Measurements from ENCODE around the gene OSCP1.

The OSCP1 gene

DNA sequence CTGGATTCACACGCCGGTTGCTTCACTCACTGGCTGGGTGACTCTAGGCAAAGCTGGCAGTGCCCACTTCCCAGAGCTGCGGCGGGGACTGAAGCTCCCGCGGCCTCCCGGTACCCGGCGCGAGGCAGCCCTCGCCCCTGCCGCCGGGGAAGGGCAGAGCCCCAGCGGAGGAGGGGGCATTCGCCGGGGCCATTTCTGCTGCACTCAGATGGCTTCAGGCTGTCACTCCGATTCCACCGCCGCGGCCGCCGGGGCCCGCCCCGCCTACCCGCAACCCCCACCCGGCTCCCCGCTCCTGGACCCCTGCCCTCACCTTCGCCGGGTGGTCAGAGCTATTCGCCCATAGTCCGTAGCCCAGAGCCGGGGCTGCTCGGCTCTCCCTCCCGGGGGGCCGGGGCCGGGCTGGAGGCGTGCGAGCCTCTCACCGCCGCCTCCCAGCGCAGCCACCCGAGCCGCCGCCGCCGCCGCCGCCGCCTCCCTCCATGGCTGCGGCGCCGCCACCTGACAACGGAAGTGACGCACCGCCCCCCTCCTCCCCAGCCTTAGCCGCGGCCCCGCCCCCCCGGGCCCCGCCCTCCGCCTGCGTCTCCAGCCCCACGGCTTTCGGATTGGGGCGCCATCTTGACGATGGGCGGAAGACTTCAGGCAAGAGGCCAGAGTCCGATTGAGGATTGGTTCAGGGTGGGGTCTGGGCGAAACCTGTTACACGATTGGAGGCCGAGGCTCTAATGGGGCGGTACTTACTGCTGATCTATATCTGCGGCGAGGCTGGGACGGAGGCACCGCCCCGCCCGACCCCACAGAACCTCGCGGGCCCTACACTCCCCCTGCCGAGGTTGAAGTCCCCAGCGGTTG is 64.6 kb downstream of the OSCP1 start, which contains the start of gene STK40:
Gene STK40, minus strand, starts transcription at position 515 of the 855 bp plus-strand sequence. CDS start 24,592 bp downstream, outside the sequence.
- peaks cover 83% of the 10 kb centered on the region for H3K79me2 ChIP-seq (ENCODE audit: control insufficient read depth, low read length)
- H3K4me1 ChIP-seq (ENCODE audit: control insufficient read depth, low read length) = peaks cover 88% of the 10 kb centered on the region
- peak within 1 kb of the TSS; percentile 97 for H3K27ac ChIP-seq (ENCODE audit: low read depth, low read length)
- peaks cover 32% of the 10 kb centered on the region for H3F3A ChIP-seq (ENCODE audit: control insufficient read depth, insufficient read depth)
- no peak for TF ChIP-seq EZH2phosphoT487 (IDR thresholded peaks at IDR 0.05; ENCODE audit: borderline replicate concordance, low read length)
- TF ChIP-seq, protein P1, sequence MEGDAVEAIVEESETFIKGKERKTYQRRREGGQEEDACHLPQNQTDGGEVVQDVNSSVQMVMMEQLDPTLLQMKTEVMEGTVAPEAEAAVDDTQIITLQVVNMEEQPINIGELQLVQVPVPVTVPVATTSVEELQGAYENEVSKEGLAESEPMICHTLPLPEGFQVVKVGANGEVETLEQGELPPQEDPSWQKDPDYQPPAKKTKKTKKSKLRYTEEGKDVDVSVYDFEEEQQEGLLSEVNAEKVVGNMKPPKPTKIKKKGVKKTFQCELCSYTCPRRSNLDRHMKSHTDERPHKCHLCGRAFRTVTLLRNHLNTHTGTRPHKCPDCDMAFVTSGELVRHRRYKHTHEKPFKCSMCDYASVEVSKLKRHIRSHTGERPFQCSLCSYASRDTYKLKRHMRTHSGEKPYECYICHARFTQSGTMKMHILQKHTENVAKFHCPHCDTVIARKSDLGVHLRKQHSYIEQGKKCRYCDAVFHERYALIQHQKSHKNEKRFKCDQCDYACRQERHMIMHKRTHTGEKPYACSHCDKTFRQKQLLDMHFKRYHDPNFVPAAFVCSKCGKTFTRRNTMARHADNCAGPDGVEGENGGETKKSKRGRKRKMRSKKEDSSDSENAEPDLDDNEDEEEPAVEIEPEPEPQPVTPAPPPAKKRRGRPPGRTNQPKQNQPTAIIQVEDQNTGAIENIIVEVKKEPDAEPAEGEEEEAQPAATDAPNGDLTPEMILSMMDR (IDR thresholded peaks at IDR 0.05; ENCODE audit: low read depth, low read length, poor library complexity, severe bottlenecking) = no peak
- H3K27me3 ChIP-seq (ENCODE audit: control insufficient read depth, low read length) = no peaks in the 10 kb centered on the region
- H3K9me2 ChIP-seq (replicated peaks; ENCODE audit: control insufficient read depth, low read length) = no peaks in the 10 kb centered on the region
- peaks cover 81% of the 10 kb centered on the region for H3K36me3 ChIP-seq (ENCODE audit: control insufficient read depth, low read length)
- peak within 1 kb of the TSS; percentile 89 for H3K4me3 ChIP-seq (ENCODE audit: low read length)
- peak within 1 kb of the TSS; percentile 100 for H3K4me2 ChIP-seq (ENCODE audit: low read length)
- H4K20me1 ChIP-seq (ENCODE audit: control insufficient read depth, insufficient read depth, low read depth, low read length) = peaks cover 19% of the 10 kb centered on the region; the same call in 1 of the 2 replicates
- H3K9me3 ChIP-seq (ENCODE audit: control insufficient read depth, insufficient read depth, low read length) = no peaks in the 10 kb centered on the region

- TF ChIP-seq, protein P1 (IDR thresholded peaks at IDR 0.05; ENCODE audit: low read depth, low read length, poor library complexity, severe bottlenecking) = no peak
- no peak for TF ChIP-seq EZH2phosphoT487 (IDR thresholded peaks at IDR 0.05; ENCODE audit: borderline replicate concordance, low read length)
- no peaks in the 10 kb centered on the region for H3K27me3 ChIP-seq (ENCODE audit: control insufficient read depth, low read length)
- H3K79me2 ChIP-seq (ENCODE audit: control insufficient read depth, low read length) = peaks cover 88% of the 10 kb centered on the region
- peaks cover 25% of the 10 kb centered on the region for H3F3A ChIP-seq (ENCODE audit: control insufficient read depth, insufficient read depth)
- H3K4me2 ChIP-seq (ENCODE audit: low read length) = peak overlapping the region; percentile 76
- H3K4me1 ChIP-seq (ENCODE audit: control insufficient read depth, low read length) = peaks cover 88% of the 10 kb centered on the region
- peak overlapping the region; percentile 88 for H3K4me3 ChIP-seq (ENCODE audit: low read length)
- H4K20me1 ChIP-seq (ENCODE audit: control insufficient read depth, insufficient read depth, low read depth, low read length) = peaks cover 22% of the 10 kb centered on the region; the same call in 1 of the 2 replicates
- no peaks in the 10 kb centered on the region for H3K9me2 ChIP-seq (replicated peaks; ENCODE audit: control insufficient read depth, low read length)
- H3K9me3 ChIP-seq (ENCODE audit: control insufficient read depth, insufficient read depth, low read length) = no peaks in the 10 kb centered on the region
- H3K36me3 ChIP-seq (ENCODE audit: control insufficient read depth, low read length) = peaks cover 84% of the 10 kb centered on the region
- peak overlapping the region; percentile 64 for H3K27ac ChIP-seq (ENCODE audit: low read depth, low read length)
Observed at GRCh38 chr1:36384542-36385409, 65.5 kb downstream of the OSCP1 start.

GRCh38 chr1:36383240-36383639 is 67.0 kb downstream of the OSCP1 start:
- Histone ChIP-seq H3K4me1 (ENCODE audit: control insufficient read depth, low read length) (peaks cover 88% of the 10 kb centered on the region), H3K4me2 (ENCODE audit: low read length) (peak overlapping the region; percentile 76), H3K9me3 (ENCODE audit: control insufficient read depth, insufficient read depth, low read length) (no peaks in the 10 kb centered on the region), H3K27ac (ENCODE audit: low read depth, low read length) (no peak overlapping the region), H3K36me3 (ENCODE audit: control insufficient read depth, low read length) (peaks cover 78% of the 10 kb centered on the region), H3K79me2 (ENCODE audit: control insufficient read depth, low read length) (peaks cover 88% of the 10 kb centered on the region), H3K9me2 (replicated peaks; ENCODE audit: control insufficient read depth, low read length) (no peaks in the 10 kb centered on the region), H3K27me3 (ENCODE audit: control insufficient read depth, low read length) (no peaks in the 10 kb centered on the region), H3K4me3 (ENCODE audit: low read length) (peak overlapping the region; percentile 88), H4K20me1 (ENCODE audit: control insufficient read depth, insufficient read depth, low read depth, low read length) (peaks cover 22% of the 10 kb centered on the region; the same call in 1 of the 2 replicates), H3F3A (ENCODE audit: control insufficient read depth, insufficient read depth) (peaks cover 19% of the 10 kb centered on the region)
- TF ChIP-seq, protein P1 (IDR thresholded peaks at IDR 0.05; ENCODE audit: low read depth, low read length, poor library complexity, severe bottlenecking) = no peak
- TF ChIP-seq EZH2phosphoT487 (IDR thresholded peaks at IDR 0.05; ENCODE audit: borderline replicate concordance, low read length) = no peak

Measured in DOHH2 (cell line).